HUES6 (cell line): ENCODE results near the gene CASQ2.

Experiments
- H3K27ac ChIP-seq: 2 replicates; pipeline ENCODE4 v1.7.0; 2013; ENCODE audit warnings: low read depth, mild to moderate bottlenecking, low read length, inconsistent platforms
- H3K27me3 ChIP-seq: 2 replicates; pipeline ENCODE4 v1.6.1; 2013; ENCODE audit warnings: low read length; ENCODE audit not compliant: control insufficient read depth, insufficient read depth
- H3K36me3 ChIP-seq: 2 replicates; pipeline ENCODE4 v1.6.1; 2013; ENCODE audit warnings: low read length; ENCODE audit not compliant: control insufficient read depth, insufficient read depth
- H3K4me1 ChIP-seq: 2 replicates; pipeline ENCODE4 v1.6.1; 2013; ENCODE audit warnings: low read length; ENCODE audit not compliant: control insufficient read depth, insufficient read depth
- H3K4me3 ChIP-seq: 2 replicates; pipeline ENCODE4 v1.5.1; 2013; ENCODE audit warnings: low read depth, low read length
- H3K9ac ChIP-seq: one replicate; pipeline ENCODE4 v1.6.1; 2013; ENCODE audit warnings: mild to moderate bottlenecking, low read length
- H3K9me3 ChIP-seq: 2 replicates; pipeline ENCODE4 v1.6.1; 2013; ENCODE audit warnings: low read depth, low read length; ENCODE audit not compliant: control insufficient read depth, insufficient read depth

Gene CASQ2

DNA sequence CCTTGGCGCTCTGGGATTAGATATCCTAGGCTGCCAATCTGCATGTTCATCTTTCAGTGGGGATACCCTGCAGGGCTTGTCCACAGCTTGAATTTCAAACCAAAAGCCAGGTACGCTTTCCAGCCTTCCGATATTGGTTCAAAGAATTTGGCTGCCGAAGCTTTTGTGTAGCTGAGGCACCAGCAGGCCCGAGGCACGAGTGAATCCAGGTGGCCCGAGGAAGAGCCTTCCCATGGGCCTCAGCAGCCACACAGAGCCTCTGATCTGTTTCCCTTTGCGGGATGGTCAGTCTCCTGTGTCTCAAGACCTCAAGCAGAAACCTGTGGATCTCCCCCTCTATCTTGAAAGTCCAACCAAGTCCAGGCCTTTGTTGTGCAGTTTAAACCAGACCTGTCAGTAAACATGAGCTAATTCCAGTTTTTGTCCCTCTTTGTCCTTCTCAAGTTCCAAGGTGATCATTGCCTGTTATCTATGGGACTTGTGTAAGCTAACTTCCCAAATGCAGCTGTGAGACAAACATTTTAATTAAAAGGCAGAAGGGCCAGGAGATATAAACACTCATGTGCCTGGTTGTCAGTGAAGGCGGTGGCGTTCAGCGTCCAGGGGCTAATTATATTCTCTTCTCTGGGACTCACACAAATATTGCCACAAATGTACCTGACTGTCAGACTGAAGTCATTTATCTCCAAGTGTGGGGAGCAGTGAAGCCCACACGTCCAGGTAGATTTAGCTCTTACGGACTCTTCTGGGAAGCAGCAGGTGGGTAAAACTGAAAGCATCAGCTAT, 96.1 kb downstream of the CASQ2 start:
- Histone ChIP-seq H3K27me3 (no peaks in the 10 kb centered on the region), H3K27ac (no peak overlapping the region), H3K4me1 (peaks cover 13% of the 10 kb centered on the region; the same call in 1 of the 2 replicates), H3K36me3 (peaks cover 53% of the 10 kb centered on the region), H3K9ac (no peak overlapping the region), H3K9me3 (peaks cover 7% of the 10 kb centered on the region; the same call in 1 of the 2 replicates), H3K4me3 (no peak overlapping the region)

GRCh38 chr1:115671176-115671934, 97.2 kb downstream of the CASQ2 start:
- Histone ChIP-seq H3K9ac (no peak overlapping the region), H3K36me3 (peaks cover 63% of the 10 kb centered on the region), H3K4me3 (no peak overlapping the region), H3K9me3 (peaks cover 7% of the 10 kb centered on the region; the same call in 1 of the 2 replicates), H3K27ac (no peak overlapping the region), H3K27me3 (no peaks in the 10 kb centered on the region), H3K4me1 (peaks cover 3% of the 10 kb centered on the region; the same call in 1 of the 2 replicates)

- Histone ChIP-seq H3K27me3 (no peaks in the 10 kb centered on the region), H3K9ac (no peak overlapping the region), H3K4me1 (peaks cover 3% of the 10 kb centered on the region; the same call in 1 of the 2 replicates), H3K27ac (no peak overlapping the region), H3K36me3 (peaks cover 66% of the 10 kb centered on the region), H3K9me3 (peaks cover 7% of the 10 kb centered on the region; the same call in 1 of the 2 replicates), H3K4me3 (no peak overlapping the region)
Measured at GRCh38 chr1:115670476-115671175, 97.9 kb downstream of the CASQ2 start.

- H3K4me3 ChIP-seq: no peak overlapping the region
- peaks cover 74% of the 10 kb centered on the region for H3K36me3 ChIP-seq
- no peaks in the 10 kb centered on the region for H3K27me3 ChIP-seq
- peaks cover 3% of the 10 kb centered on the region; the same call in 1 of the 2 replicates for H3K4me1 ChIP-seq
- H3K9ac ChIP-seq: no peak overlapping the region
- H3K27ac ChIP-seq: no peak overlapping the region
- peaks cover 7% of the 10 kb centered on the region; the same call in 1 of the 2 replicates for H3K9me3 ChIP-seq
Measured at GRCh38 chr1:115669886-115670285, 98.6 kb downstream of the CASQ2 start.

GRCh38 chr1:115669002-115669673, 99.4 kb downstream of the CASQ2 start:
- H3K27me3 ChIP-seq: no peaks in the 10 kb centered on the region
- no peak overlapping the region for H3K27ac ChIP-seq
- H3K4me1 ChIP-seq: peaks cover 3% of the 10 kb centered on the region; the same call in 1 of the 2 replicates
- no peak overlapping the region for H3K9ac ChIP-seq
- no peak overlapping the region for H3K4me3 ChIP-seq
- H3K36me3 ChIP-seq: peaks cover 81% of the 10 kb centered on the region
- peaks cover 7% of the 10 kb centered on the region; the same call in 1 of the 2 replicates for H3K9me3 ChIP-seq

DNA sequence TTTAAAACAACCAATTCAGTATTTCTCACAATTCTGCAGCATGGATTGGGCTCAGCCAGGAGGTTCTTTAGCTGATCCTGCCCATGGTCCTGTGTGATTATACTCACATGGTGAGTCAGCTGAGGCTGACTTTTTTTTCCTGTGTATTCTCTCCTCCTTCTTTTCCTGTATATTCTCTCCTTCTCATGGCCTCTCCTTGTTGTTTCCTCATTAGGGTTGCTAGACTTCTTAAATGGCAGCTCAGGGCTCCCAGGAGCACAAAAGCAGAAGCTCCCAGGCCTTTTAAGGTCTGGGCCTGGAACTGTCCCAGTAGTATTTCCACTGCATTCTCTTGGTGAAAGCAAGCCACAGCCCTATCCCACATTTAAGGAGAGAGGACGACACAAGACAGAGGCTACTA, 99.9 kb downstream of the CASQ2 start:
- H3K36me3 ChIP-seq: peaks cover 84% of the 10 kb centered on the region
- H3K27me3 ChIP-seq: no peaks in the 10 kb centered on the region
- peaks cover 3% of the 10 kb centered on the region; the same call in 1 of the 2 replicates for H3K4me1 ChIP-seq
- H3K9ac ChIP-seq: no peak overlapping the region
- no peak overlapping the region for H3K27ac ChIP-seq
- peaks cover 7% of the 10 kb centered on the region; the same call in 1 of the 2 replicates for H3K9me3 ChIP-seq
- no peak overlapping the region for H3K4me3 ChIP-seq

DNA sequence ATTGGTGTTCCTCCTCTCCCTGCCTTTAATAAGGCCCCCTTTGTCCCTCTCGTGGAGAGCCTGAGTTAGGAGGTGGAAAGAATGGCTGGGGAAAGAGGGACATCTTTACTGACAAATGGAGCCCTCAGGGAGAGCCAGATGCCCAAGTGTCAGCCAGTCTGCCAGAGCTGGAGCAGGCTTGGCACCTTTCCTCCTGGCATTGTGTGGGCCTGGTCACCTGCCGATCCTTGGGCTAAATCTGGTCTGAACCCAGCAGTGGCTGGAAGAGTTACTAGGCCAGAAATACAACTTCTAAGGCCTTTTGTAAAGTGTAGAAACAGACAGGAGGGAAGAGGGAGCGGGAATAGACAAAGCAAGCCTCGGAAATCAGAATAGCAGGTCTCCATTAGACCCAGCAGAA, 101.8 kb downstream of the CASQ2 start:
- Histone ChIP-seq H3K4me1 (peaks cover 2% of the 10 kb centered on the region; the same call in 1 of the 2 replicates), H3K36me3 (peaks cover 83% of the 10 kb centered on the region)

GRCh38 chr1:115666206-115666605, 102.3 kb downstream of the CASQ2 start:
- H3K27ac ChIP-seq: no peak overlapping the region
- H3K9ac ChIP-seq: no peak overlapping the region
- no peaks in the 10 kb centered on the region for H3K27me3 ChIP-seq
- H3K9me3 ChIP-seq: peaks cover 7% of the 10 kb centered on the region; the same call in 1 of the 2 replicates
- H3K4me1 ChIP-seq: no peaks in the 10 kb centered on the region; the same call in 1 of the 2 replicates
- H3K4me3 ChIP-seq: no peak overlapping the region
- H3K36me3 ChIP-seq: peaks cover 78% of the 10 kb centered on the region

More for the DNA sequence above, 101.8 kb downstream of the CASQ2 start:
- H3K27me3 ChIP-seq: no peaks in the 10 kb centered on the region
- H3K9ac ChIP-seq: no peak overlapping the region
- H3K4me3 ChIP-seq: no peak overlapping the region
- peaks cover 7% of the 10 kb centered on the region; the same call in 1 of the 2 replicates for H3K9me3 ChIP-seq
- H3K27ac ChIP-seq: no peak overlapping the region

DNA sequence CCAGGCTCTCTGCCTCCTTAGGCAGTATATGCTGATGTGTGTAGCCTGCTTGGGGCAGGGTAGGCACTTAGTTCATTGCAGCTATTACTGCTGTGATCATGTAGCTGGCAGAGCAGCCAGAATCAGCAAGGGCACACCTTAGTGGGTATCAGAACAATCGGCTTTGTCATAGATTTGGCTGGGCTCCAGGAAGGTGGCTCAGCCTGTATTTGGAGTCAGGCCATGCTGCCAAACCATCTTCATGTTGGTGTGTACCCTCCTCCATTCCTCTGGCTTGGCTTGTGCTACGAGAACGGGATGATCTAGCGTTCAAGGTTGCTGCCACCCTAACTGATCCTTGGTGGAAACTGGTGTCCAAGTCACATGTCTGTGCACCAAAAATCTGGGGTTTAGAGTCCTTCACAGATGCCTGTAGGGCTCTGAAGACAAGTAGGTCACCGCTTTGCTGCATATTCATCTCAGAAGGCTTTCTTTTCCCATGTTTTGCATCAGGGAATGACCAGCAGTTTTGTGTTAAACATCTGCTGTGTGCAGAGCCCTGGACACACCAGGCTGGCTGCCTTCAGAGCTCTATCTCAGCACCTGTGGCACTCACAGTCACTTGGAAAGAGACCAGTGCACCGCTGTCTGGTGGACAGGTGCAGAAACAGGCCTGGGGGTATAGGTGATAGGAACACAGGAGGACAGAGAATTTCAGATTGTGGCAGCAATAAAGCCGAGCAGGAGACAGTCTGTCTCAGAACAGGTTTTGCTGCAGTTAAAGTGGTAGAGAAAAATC, 103.0 kb downstream of the CASQ2 start:
- Histone ChIP-seq H3K36me3 (peaks cover 78% of the 10 kb centered on the region), H3K27me3 (no peaks in the 10 kb centered on the region), H3K9ac (no peak overlapping the region), H3K9me3 (peaks cover 7% of the 10 kb centered on the region; the same call in 1 of the 2 replicates), H3K4me3 (no peak overlapping the region), H3K27ac (no peak overlapping the region), H3K4me1 (no peaks in the 10 kb centered on the region)
